Gastroesophageal sphincter (tissue), 4 donors: ENCODE data around the gene C19orf44. TPM values are rescaled to one million over a fixed set of nuclear protein-coding genes. Genes with fewer than 3 reads are reported as not detected.
"Not testable (repeated sequence)": the region's sequence is repeated elsewhere in the genome, so short reads cannot be mapped to it uniquely, and the experiment has no call there.

Experiments used
- ATAC-seq: fragments of 150-250 bp; one replicate; pipeline ENCODE4 v1.9.1; 2016; ENCODE audit warnings: mild to moderate bottlenecking, moderate library complexity
- H3K27ac ChIP-seq, 4 donors: fragments of 200-600 bp; sonication (generic) in 3 of 4; 1 replicate in 3 of 4; 2 replicates in 1 of 4; pipeline ENCODE4 v1.5.1; 2016 to 2019
- H3K27me3 ChIP-seq: fragments of 200-600 bp; sonication (generic); one replicate; pipeline ENCODE4 v1.5.1; 2019
- H3K36me3 ChIP-seq, 2 donors: fragments of 200-600 bp; sonication (generic); one replicate each; pipeline ENCODE4 v1.5.1; 2019; ENCODE audit warnings: control low read depth in 1 of 2
- H3K4me1 ChIP-seq, 3 donors: fragments of 200-600 bp; sonication (generic); 1 replicate in 2 of 3; 2 replicates in 1 of 3; pipeline ENCODE4 v1.5.1; 2016 to 2019; ENCODE audit warnings: control low read depth in 2 of 3
- H3K4me3 ChIP-seq, 2 donors: fragments of 200-600 bp; sonication (generic); one replicate each; pipeline ENCODE4 v1.5.1; 2019; ENCODE audit warnings: mild to moderate bottlenecking in 1 of 2, moderate library complexity in 1 of 2
- H3K9me3 ChIP-seq, 3 donors: fragments of 200-600 bp; sonication (generic); one replicate each; pipeline ENCODE4 v1.5.1; 2017 to 2019; ENCODE audit warnings: control low read depth in 2 of 3
- EP300 ChIP-seq: sonication (generic); formaldehyde crosslinking; IDR thresholded peaks from one replicate; pipeline ENCODE4 v1.6.1; 2017; ENCODE audit warnings: antibody characterized with exemption, mild to moderate bottlenecking
- POLR2A ChIP-seq, 2 donors: fragments of 450-650 bp; IDR thresholded peaks; one replicate each; pipeline ENCODE4 v1.6.1; 2017; ENCODE audit warnings: antibody characterized with exemption in 2 of 2, mild to moderate bottlenecking in 2 of 2, moderate library complexity in 1 of 2
- POLR2AphosphoS5 ChIP-seq: sonication (generic); formaldehyde crosslinking; IDR thresholded peaks from one replicate; pipeline ENCODE4 v1.6.1; 2017; ENCODE audit warnings: antibody characterized with exemption
- WGBS, 2 donors: methylation state at CpG; one replicate each; pipeline ENCODE4 v1.1.5; 2018; ENCODE audit warnings: low coverage in 1 of 2; 5-methylcytosine and 5-hydroxymethylcytosine counted together
- total RNA-seq, 4 donors: library from RNA; depleted of rRNA; stranded (reverse); fragments of >200 nt; gene quantifications; one replicate each; pipeline ENCODE4 v1.1.0, GENCODE V29; 2016
- TF ChIP-seq, protein P1 (sequence below), 4 experiments: fragments of 200-600 bp in 2 of 4; fragments of 450-650 bp in 2 of 4; sonication (generic) in 1 of 4; IDR thresholded peaks; one replicate each; pipeline ENCODE4 v1.5.1; 2017 to 2019; ENCODE audit warnings: antibody characterized with exemption in 4 of 4, mild to moderate bottlenecking in 2 of 4, moderate library complexity in 2 of 4

Gene C19orf44
- total RNA-seq, result 10 to 100 TPM in 3 of 4 donors, 1 to 10 TPM in 1; 8.1 to 12.3 (median 11.9) TPM

GRCh38 chr19:16495982-16496612 lies at the start of gene C19orf44, which contains the start of gene CALR3:
Gene C19orf44, plus strand, starts transcription at chr19:16496394. Its CDS starts 4,399 bp downstream, at chr19:16500793.
Gene CALR3, minus strand, starts transcription at chr19:16496167. Its CDS starts 38 bp downstream, at chr19:16496129.
- TF ChIP-seq POLR2AphosphoS5, result peak; percentile 54
- TF ChIP-seq POLR2A (IDR thresholded peaks at IDR 0.05), result no peak
- TF ChIP-seq, protein P1, sequence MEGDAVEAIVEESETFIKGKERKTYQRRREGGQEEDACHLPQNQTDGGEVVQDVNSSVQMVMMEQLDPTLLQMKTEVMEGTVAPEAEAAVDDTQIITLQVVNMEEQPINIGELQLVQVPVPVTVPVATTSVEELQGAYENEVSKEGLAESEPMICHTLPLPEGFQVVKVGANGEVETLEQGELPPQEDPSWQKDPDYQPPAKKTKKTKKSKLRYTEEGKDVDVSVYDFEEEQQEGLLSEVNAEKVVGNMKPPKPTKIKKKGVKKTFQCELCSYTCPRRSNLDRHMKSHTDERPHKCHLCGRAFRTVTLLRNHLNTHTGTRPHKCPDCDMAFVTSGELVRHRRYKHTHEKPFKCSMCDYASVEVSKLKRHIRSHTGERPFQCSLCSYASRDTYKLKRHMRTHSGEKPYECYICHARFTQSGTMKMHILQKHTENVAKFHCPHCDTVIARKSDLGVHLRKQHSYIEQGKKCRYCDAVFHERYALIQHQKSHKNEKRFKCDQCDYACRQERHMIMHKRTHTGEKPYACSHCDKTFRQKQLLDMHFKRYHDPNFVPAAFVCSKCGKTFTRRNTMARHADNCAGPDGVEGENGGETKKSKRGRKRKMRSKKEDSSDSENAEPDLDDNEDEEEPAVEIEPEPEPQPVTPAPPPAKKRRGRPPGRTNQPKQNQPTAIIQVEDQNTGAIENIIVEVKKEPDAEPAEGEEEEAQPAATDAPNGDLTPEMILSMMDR (IDR thresholded peaks at IDR 0.05), result peak in 3 of 4 experiments; percentile 41 to 47 (median 46)
- no peak for TF ChIP-seq EP300

DNA sequence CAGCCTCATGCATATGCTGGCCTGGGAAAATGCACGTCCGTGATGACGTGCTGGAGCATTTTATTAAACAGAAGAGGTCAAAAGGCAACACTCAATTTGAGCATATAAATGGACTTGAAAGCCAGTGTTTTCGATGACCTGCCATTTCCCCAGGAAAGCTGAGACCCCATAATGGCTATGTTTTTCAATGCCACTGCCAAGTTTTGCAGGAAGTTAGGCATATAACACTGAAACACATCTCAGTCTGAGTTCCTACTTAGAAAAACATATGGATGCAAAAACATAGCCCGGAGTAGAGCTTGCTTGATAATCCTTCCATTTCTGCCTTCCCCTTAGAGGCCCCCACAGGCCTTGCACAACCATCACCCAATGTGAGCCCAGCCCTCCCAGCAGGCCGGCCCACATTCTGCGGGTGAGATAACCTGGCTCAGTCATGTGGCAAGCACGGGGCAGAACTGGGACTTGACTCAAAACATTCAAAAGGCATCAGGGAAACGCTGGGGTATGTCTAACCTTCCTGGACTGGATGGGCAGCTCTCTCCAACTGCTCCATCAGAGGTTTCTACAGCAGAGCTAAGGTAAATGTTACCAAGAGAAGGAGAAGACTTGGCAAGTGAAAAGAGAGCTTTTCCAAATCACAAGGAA lies 49.3 kb upstream of the C19orf44 start:
- H3K9me3 ChIP-seq, result no peaks in the 10 kb centered on the region
- TF ChIP-seq POLR2A (IDR thresholded peaks at IDR 0.05), result no peak
- TF ChIP-seq EP300, result no peak
- no peak for TF ChIP-seq POLR2AphosphoS5
- TF ChIP-seq, protein P1 (IDR thresholded peaks at IDR 0.05), result no peak
- ATAC-seq, result peak; percentile 90
- no peak overlapping the region for H3K4me3 ChIP-seq
- WGBS, 2 donors, result 20 to 36% methylated on average over 4 to 7 of the region's 9 CpGs
- H3K36me3 ChIP-seq, result peaks cover 0 to under 1% of the 10 kb centered on the region in 2 donors
- peak overlapping the region in 3 of 4 donors; percentile 41 to 52 (median 48) for H3K27ac ChIP-seq
- no peaks in the 10 kb centered on the region for H3K27me3 ChIP-seq
- H3K4me1 ChIP-seq, result peaks cover 0 to 59% (median 27%) of the 10 kb centered on the region in 3 donors

More at GRCh38 chr19:16495982-16496612, at the start of gene C19orf44, which contains the start of gene CALR3:
- ATAC-seq, result peak; percentile 100
- Histone ChIP-seq H3K4me3 (peak within 1 kb of the TSS; percentile 45 to 69), H3K27ac (peak within 1 kb of the TSS in 3 of 4 donors; percentile 85 to 92 (median 87)), H3K36me3 (peaks cover 0 to 7% of the 10 kb centered on the region in 2 donors), H3K4me1 (peaks cover 0 to 21% (median 5%) of the 10 kb centered on the region in 3 donors), H3K9me3 (no peaks in the 10 kb centered on the region), H3K27me3 (no peaks in the 10 kb centered on the region)
- WGBS, 2 donors, result 0% methylated on average over 2 of the region's 52 CpGs; no CpG with 5 or more reads in 1 of the 2 donors

DNA sequence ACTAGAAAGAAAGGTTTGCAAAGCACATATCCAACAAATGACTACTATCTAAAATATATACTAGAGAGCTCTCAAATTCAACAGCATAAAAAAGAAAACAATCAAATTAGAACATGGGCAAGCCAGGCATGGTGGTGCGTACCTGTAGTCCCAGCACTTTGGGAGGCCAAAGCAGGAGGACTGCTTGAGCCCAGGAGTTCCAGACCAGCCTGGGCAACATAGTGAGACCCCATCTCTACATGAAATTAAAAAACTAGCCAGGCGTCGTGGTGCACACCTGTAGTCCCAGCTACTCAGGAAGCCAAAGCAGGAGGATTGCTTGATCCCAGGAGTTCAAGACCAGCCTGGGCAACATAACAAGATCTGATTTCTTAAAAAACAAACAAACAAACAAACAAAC lies 47.3 kb upstream of the C19orf44 start:
- not testable (repeated sequence) for H3K4me3 ChIP-seq, H3K36me3 ChIP-seq, H3K9me3 ChIP-seq, ATAC-seq, H3K27ac ChIP-seq, H3K27me3 ChIP-seq
- WGBS, 2 donors, result 96 to 100% methylated on average over 1 to 3 of the region's 3 CpGs
- H3K4me1 ChIP-seq, result peaks cover 0 to 51% (median 22%) of the 10 kb centered on the region in 3 donors

DNA sequence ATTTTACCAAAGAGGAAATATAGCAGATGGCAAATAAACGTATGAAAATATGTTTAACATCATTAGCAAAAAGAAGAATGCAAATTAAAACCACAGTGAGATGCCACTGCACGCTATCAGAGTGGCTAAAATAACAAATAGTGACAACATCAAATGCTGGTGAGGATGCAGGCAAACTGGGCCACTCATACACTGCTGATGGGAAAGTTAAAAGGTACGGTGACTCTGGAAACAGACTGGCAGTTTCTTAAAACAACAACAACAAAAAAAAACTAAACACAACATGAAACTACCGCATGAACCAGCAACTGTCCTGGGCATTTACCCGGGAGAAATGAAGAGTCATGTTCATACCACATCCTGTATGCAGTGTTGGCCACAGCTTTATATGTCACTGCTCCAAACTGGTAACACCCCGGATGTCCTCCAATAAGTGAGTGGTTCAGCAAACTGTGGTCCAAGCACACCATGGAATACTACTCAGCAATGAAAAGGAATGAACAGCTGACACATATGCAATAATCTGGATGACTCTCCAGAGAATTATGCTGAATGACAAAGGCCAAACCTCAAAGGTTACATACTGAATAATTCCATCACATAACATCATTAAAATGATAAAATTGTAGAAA lies 46.7 kb upstream of the C19orf44 start:
- Histone ChIP-seq H3K27me3 (no peaks in the 10 kb centered on the region), H3K9me3 (no peaks in the 10 kb centered on the region), H3K36me3 (no peaks in the 10 kb centered on the region), H3K4me1 (peaks cover 0 to 52% (median 22%) of the 10 kb centered on the region in 3 donors), H3K27ac (no peak overlapping the region), H3K4me3 (no peak overlapping the region)
- no peak for ATAC-seq
- 72 to 89% methylated on average over 5 to 6 of the region's 6 CpGs for WGBS, 2 donors
- no peak for TF ChIP-seq POLR2A (IDR thresholded peaks at IDR 0.05)
- TF ChIP-seq, protein P1 (IDR thresholded peaks at IDR 0.05), result no peak
- no peak for TF ChIP-seq POLR2AphosphoS5
- TF ChIP-seq EP300, result no peak

DNA sequence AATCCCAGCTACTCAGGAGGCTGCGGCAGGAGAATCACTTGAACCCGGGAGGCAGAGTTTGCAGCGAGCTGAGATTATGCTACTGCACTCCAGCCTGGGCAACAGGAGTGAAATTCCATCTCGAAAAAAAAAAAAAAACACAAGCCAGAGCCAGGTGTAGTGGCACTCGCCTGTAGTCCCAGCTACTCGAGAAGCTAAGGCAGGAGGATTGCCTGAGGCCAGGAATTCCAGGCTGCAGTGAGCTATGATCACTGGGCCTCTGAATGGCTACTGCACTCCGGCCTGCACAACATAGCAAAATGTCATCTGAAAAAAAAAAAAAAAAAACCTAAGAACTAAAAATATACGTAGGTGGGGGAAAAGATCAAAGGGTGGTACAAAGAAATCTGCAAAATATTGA lies 43.9 kb upstream of the C19orf44 start:
- 52 to 70% methylated on average over 5 of the region's 8 CpGs for WGBS, 2 donors
- H3K36me3 ChIP-seq, result no peaks in the 10 kb centered on the region
- no peak overlapping the region for H3K27ac ChIP-seq
- no peak overlapping the region for H3K4me3 ChIP-seq
- TF ChIP-seq EP300, result no peak
- TF ChIP-seq, protein P1 (IDR thresholded peaks at IDR 0.05), result no peak
- TF ChIP-seq POLR2A (IDR thresholded peaks at IDR 0.05), result no peak
- TF ChIP-seq POLR2AphosphoS5, result no peak
- no peaks in the 10 kb centered on the region for H3K9me3 ChIP-seq
- no peak for ATAC-seq
- no peaks in the 10 kb centered on the region for H3K27me3 ChIP-seq
- peaks cover 0 to 42% (median 13%) of the 10 kb centered on the region in 3 donors for H3K4me1 ChIP-seq
